ENCODE measurements around the gene BRSK2.
"Not testable (repeated sequence)": the region's sequence is repeated elsewhere in the genome, so short reads cannot be mapped to it uniquely, and the experiment has no call there.

The BRSK2 gene

DNA sequence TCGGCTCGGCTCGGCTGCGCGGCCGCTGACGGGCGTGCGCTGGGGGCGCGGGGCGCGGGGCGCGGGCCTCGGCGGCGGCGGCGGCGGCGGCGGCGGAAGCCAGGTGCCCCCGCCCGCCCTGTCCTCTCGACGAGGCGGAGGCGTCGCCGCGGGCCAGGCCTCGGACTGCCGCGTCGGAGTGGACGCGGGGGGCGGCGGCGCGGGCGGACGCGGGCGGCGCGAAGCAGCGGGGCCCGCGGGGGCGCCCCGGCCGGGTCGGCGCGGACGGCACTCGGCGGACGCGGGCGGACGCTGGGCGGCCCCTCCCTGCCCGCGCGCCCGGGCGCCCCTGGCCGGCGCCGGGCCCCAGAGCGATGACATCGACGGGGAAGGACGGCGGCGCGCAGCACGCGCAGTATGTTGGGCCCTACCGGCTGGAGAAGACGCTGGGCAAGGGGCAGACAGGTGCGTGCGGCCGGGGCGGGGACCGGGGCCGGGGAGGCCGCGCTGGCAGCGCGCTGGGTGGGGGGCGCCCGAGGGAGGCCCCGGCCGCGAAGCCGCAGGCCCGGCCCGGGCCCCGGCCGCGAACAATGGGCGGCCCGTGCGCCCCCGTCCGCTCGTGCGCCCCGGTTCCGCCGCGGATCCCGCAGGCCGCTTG, at the start of gene BRSK2:
Gene BRSK2 (plus strand): TSS at position 3 of the 637 bp plus-strand sequence. CDS start 351 bp downstream, at position 354.
- H3K4me3 ChIP-seq = peak within 1 kb of the TSS; percentile 63
- no peaks in the 10 kb centered on the region for H3K27me3 ChIP-seq (ENCODE audit: low read depth)
- peaks cover 11% of the 10 kb centered on the region; the same call in 1 of the 2 replicates for H3K4me1 ChIP-seq
- no peaks in the 10 kb centered on the region for H3K9me3 ChIP-seq
- H3K36me3 ChIP-seq (replicated peaks) = no peaks in the 10 kb centered on the region; the same call in 1 of the 2 replicates
- in situ Hi-C loops (cut with MboI; ENCODE audit: low sequenced_read_pairs) = loop anchor here (10.0 kb wide), 1 partner anchor 55 kb away; no protein-coding TSS in a partner anchor
- peak in 1 of 2 experiments; percentile 42 for DNase-seq (ENCODE audit: low spot score in 2 of 2)

DNA sequence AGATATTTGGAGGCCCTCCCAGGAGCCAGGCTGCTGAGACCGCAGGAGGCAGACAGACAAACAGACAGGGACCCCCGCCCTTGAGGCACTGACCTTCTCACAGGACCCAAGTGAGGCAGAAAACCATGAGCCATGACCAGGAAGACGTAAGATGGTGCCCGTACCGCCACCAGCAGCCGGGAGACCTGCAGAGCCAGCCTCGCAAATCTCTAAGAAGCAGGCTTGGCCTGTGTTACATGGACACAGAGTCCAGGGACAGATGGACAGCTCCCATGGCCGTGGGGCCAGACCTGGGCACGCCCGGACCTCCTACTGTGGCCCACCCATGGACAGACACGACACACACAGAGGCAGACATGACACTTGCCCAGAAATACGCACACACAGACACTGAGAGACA, 49.6 kb upstream of the BRSK2 start:
- DNase-seq (ENCODE audit: low spot score in 2 of 2) = no peak
- H3K27me3 ChIP-seq (ENCODE audit: low read depth) = no peaks in the 10 kb centered on the region
- in situ Hi-C loops (cut with MboI; ENCODE audit: low sequenced_read_pairs) = no loop called here

DNA sequence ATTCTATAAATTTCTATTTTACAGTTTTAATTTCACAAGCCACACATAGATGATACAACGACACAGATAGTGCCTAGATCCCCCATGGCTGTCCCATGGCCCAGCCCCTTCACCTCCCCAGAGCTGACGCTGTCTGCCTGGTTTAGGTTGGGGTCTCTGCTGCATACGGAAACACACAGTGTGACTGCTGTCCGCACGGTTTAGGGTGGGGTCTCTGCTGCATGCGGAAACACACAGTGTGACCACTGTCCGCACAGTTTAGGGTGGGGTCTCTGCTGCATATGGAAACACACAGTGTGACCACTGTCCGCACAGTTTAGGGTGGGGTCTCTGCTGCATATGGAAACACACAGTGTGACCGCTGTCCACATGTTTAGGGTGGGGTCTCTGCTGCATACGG, 48.5 kb upstream of the BRSK2 start:
- H3K4me1 ChIP-seq; H3K36me3 ChIP-seq (replicated peaks); H3K9me3 ChIP-seq; DNase-seq (ENCODE audit: low spot score in 2 of 2); in situ Hi-C loops (cut with MboI; ENCODE audit: low sequenced_read_pairs); H3K27me3 ChIP-seq (ENCODE audit: low read depth); H3K4me3 ChIP-seq: not testable (repeated sequence)

More for the DNA sequence above, 49.6 kb upstream of the BRSK2 start:
- Histone ChIP-seq H3K4me1 (peaks cover 6% of the 10 kb centered on the region), H3K9me3 (no peaks in the 10 kb centered on the region), H3K4me3 (no peak overlapping the region), H3K36me3 (replicated peaks) (no peaks in the 10 kb centered on the region)

DNA sequence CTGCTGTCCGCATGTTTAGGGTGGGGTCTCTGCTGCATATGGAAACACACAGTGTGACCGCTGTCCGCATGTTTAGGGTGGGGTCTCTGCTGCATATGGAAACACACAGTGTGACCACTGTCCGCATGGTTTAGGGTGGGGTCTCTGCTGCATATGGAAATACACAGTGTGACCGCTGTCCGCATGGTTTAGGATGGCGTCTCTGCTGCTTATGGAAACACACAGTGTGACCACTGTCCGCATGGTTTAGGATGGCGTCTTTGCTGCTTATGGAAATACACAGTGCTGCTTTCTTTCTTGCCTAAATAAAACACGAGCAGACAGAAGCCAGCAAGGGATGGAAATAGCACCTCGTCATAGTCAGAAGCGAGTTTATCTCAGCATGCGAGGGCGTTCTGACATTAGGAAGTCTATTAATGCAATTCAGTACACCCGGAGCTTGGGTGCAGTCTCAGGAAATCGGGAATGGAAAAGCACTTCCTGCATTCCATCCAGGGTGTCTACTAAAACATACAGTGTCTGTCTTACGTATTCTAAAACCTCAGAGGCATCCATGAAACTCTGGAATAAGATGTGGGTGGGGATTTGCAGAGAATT, 47.7 kb upstream of the BRSK2 start:
- no peaks in the 10 kb centered on the region for H3K9me3 ChIP-seq
- in situ Hi-C loops (cut with MboI; ENCODE audit: low sequenced_read_pairs) = no loop called here
- H3K27me3 ChIP-seq (ENCODE audit: low read depth) = no peaks in the 10 kb centered on the region
- no peaks in the 10 kb centered on the region for H3K4me1 ChIP-seq
- DNase-seq (ENCODE audit: low spot score in 2 of 2) = no peak
- no peaks in the 10 kb centered on the region for H3K36me3 ChIP-seq (replicated peaks)
- no peak overlapping the region for H3K4me3 ChIP-seq

DNA sequence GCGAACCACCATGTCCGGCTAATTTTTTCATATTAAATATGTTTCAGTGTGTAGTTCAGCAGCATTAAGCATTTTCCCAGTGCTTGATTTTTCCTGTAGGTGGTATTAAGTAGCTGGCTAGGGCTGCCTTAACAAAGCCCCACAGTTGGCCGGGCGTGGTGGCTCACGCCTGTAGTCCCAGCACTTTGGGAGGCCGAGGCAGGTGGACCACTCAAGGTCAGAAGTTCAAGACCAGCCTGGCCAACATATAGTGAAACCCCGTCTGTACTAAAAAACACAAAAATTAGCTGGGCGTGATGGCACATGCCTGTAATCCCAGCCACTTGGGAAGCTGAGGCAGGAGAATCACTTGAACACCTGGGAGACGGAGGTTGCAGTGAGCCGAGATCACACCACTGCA, 46.8 kb upstream of the BRSK2 start:
- Histone ChIP-seq H3K4me1 (no peaks in the 10 kb centered on the region), H3K27me3 (ENCODE audit: low read depth) (no peaks in the 10 kb centered on the region)
- in situ Hi-C loops (cut with MboI; ENCODE audit: low sequenced_read_pairs) = no loop called here

DNA sequence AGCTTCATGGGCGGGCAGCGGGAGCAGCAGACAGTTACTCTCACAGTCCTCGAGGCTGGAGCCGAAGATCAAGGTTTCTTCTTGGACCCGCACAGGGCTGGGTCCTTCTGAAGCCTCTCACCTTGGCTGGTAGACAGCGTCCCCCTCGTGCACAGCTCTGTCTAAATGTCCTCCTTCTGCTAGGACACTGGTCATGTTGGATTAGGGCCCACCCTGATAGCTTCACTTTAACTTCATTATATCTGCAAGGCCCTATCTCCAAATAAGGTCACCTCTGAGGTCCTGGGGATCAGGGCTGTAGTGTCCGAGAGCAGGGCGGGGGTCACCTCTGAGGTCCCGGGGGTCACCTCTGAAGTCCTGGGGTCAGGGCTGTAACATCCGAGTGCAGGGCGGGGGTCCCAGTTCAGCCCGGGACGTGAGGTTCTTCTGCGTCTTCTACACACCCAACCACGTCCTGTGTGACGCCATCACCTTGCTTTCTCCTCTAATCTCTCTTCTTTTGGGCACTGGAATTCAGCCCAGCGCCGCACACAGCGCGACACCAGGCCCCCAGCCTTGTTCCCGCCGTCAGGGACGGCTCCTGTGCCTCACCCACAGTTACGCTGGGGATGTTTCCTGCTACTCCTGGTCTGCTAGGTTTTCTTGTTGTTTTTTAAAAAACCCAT, 46.2 kb upstream of the BRSK2 start:
- Histone ChIP-seq H3K9me3 (no peaks in the 10 kb centered on the region), H3K4me3 (no peak overlapping the region), H3K4me1 (no peaks in the 10 kb centered on the region), H3K27me3 (ENCODE audit: low read depth) (no peaks in the 10 kb centered on the region), H3K36me3 (replicated peaks) (no peaks in the 10 kb centered on the region)
- no peak for DNase-seq (ENCODE audit: low spot score in 2 of 2)
- in situ Hi-C loops (cut with MboI; ENCODE audit: low sequenced_read_pairs) = no loop called here

More for the DNA sequence above, 46.8 kb upstream of the BRSK2 start:
- Histone ChIP-seq H3K9me3 (no peaks in the 10 kb centered on the region), H3K4me3 (no peak overlapping the region), H3K36me3 (replicated peaks) (no peaks in the 10 kb centered on the region)
- DNase-seq (ENCODE audit: low spot score in 2 of 2) = no peak

DNA sequence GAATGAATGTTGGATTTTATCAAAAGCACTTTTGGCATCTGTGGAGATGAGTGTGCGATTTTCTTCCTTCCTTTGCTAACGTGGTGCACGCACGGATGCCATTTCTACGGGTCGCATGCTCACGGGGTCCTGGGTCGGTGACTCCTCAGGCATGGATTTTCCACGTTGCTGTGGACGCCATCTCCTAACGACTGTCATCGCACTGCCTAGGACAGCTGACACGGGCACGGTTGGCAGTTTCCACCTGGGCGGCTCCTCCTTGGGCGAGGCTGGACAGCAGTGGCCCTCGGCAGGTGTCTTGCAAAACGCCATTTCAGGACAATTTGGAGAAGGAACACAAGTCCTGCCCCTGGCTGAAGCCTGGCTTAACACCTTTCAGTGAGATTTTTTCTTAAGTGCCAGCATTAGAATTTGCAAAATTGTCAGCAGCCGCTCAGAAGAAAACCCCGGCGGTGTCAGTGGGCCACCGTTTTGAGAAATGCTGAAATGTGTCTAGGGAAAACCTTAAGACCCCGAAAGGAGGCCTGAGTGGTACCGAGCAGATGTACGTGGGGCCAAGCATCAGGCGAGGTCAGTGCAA, 45.6 kb upstream of the BRSK2 start:
- Histone ChIP-seq H3K4me3 (no peak overlapping the region), H3K36me3 (replicated peaks) (no peaks in the 10 kb centered on the region), H3K27me3 (ENCODE audit: low read depth) (no peaks in the 10 kb centered on the region), H3K4me1 (no peaks in the 10 kb centered on the region), H3K9me3 (no peaks in the 10 kb centered on the region)
- DNase-seq (ENCODE audit: low spot score in 2 of 2) = no peak
- in situ Hi-C loops (cut with MboI; ENCODE audit: low sequenced_read_pairs) = no loop called here

DNA sequence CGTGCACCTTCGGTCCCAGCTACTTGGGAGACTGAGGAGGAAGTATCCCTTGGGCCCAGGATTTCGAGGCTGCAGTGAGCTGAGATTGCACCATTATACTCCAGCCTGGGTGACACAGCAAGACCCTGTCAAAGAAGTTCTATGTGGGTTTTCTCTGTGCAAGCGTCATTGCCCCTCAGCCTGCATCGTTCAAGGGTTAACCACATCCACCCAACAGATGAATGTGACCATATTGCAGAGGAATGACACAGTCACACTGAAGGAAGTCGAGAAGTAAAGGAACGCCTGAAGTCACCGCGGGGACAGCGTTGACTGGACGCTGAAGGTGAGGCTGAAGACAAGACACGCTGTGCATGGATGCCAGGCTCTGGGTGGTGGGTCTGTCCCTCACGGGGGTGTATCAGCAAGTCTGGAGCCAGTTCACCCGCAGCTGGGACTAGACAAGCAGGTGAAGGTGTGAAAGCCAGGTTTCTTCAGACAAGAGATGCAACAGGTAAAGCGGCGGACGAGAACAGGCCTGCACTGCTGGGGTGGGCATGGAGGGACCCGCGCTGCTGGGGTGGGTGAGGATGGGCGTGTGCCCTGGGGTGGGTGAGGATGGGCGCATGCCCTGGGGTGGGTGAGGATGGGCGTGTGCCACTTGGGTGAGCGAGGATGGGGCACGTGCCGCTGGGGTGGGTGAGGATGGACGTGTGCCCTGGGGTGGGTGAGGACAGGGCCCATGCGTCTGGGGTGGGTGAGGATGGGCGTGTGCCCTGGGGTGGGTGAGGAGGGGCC, 43.8 kb upstream of the BRSK2 start:
- in situ Hi-C loops (cut with MboI; ENCODE audit: low sequenced_read_pairs) = no loop called here
- Histone ChIP-seq H3K27me3 (ENCODE audit: low read depth) (no peaks in the 10 kb centered on the region), H3K4me3 (no peak overlapping the region), H3K9me3 (no peaks in the 10 kb centered on the region), H3K36me3 (replicated peaks) (no peaks in the 10 kb centered on the region), H3K4me1 (no peaks in the 10 kb centered on the region)
- no peak for DNase-seq (ENCODE audit: low spot score in 2 of 2)

DNA sequence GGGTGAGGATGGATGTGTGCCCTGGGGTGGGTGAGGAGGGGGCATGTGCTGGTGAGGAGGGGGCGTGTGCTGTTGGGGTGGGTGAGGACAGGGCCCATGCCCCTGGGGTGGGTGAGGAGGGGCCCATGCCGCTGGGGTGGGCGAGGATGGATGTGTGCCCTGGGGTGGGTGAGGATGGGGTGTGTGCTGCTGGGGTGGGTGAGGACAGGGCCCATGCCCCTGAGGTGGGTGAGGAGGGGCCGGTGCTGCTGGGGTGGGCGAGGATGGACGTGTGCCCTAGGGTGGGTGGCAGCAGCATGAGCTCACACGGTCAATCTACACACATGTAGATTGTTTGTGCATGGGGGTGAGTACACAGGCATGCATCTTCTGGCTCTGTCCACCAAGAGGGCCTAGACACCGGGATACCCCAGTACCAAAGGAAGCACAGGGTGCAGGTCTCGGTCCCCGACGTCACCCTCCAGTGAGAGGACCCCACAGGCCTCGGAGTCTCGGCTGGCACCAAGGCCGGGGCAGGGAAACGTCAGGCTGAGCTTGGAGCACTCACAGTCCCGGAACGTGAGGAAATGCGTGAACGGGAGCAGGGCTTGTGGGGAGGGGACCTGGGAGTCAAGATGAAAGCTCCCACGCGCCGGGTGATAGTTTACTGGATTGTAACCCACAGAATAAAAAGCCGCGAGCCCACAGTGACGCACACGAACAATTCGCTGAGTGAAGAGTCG, 42.9 kb upstream of the BRSK2 start:
- no peak for DNase-seq (ENCODE audit: low spot score in 2 of 2)
- no peaks in the 10 kb centered on the region for H3K36me3 ChIP-seq (replicated peaks)
- no peaks in the 10 kb centered on the region for H3K27me3 ChIP-seq (ENCODE audit: low read depth)
- H3K4me3 ChIP-seq = no peak overlapping the region
- H3K4me1 ChIP-seq = no peaks in the 10 kb centered on the region
- H3K9me3 ChIP-seq = no peaks in the 10 kb centered on the region
- in situ Hi-C loops (cut with MboI; ENCODE audit: low sequenced_read_pairs) = no loop called here

DNA sequence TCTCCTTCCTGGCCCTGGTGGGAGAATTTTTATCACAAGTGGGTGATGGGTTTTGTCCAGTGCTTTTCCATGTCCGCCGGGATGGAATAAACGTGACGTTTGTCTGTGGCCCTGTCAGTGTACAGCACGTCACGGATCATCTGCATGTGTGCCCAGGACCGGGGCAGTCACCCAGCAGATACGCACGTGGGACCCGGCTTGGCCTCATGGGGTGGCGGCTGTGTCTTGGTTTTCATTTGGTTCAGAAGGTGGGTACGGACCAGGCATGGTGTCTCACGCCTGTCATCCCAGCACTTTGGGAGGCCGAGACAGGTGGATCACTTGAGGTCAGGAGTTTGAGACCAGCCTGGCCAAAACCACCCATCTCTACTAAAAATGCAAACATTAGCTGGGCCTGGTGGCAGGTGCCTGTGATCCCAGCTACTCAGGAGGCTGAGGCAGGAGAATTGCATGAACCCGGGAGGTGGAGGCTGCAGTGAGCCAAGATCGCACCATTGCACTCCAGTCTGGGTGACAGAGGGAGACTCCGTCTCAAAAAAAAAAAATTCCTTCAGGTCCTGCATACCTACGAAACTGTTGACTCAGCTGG, 42.2 kb upstream of the BRSK2 start:
- H3K27me3 ChIP-seq (ENCODE audit: low read depth); H3K9me3 ChIP-seq; H3K4me1 ChIP-seq; H3K36me3 ChIP-seq (replicated peaks); H3K4me3 ChIP-seq; DNase-seq (ENCODE audit: low spot score in 2 of 2); in situ Hi-C loops (cut with MboI; ENCODE audit: low sequenced_read_pairs): not testable (repeated sequence)

DNA sequence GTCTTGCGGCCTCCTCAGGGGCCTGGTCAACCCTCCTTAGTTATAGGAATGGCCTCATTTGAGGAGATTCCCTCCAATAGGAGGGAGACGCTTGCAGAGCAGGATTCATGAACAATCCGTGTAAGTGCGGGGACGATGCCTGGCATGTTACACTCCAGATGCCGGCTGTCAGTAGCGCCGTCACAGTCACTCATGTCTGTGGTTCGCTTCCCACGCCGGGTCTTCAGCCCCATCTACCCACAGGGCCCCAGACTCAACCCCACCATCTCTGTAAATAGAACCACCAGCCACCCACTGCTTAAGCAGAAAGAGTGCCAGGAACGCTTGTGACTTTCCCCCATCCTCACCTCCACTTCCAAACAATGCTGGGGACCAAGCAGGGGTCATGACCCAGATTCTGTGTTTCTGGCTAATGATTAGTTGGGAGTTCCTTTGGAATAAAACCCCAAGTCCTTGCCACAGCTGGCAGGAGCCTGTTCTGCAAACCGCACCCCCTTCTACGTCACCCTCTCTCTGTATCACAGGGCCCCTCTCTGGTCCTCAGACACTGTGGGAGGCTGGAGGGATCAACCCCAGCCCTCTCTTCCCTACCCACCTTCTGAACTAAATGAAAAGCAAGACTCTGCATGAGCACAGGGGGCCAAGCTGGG, 41.5 kb upstream of the BRSK2 start:
- Histone ChIP-seq H3K27me3 (ENCODE audit: low read depth) (no peaks in the 10 kb centered on the region), H3K4me1 (no peaks in the 10 kb centered on the region), H3K4me3 (no peak overlapping the region), H3K36me3 (replicated peaks) (no peaks in the 10 kb centered on the region), H3K9me3 (no peaks in the 10 kb centered on the region)
- DNase-seq (ENCODE audit: low spot score in 2 of 2) = no peak
- in situ Hi-C loops (cut with MboI; ENCODE audit: low sequenced_read_pairs) = no loop called here

DNA sequence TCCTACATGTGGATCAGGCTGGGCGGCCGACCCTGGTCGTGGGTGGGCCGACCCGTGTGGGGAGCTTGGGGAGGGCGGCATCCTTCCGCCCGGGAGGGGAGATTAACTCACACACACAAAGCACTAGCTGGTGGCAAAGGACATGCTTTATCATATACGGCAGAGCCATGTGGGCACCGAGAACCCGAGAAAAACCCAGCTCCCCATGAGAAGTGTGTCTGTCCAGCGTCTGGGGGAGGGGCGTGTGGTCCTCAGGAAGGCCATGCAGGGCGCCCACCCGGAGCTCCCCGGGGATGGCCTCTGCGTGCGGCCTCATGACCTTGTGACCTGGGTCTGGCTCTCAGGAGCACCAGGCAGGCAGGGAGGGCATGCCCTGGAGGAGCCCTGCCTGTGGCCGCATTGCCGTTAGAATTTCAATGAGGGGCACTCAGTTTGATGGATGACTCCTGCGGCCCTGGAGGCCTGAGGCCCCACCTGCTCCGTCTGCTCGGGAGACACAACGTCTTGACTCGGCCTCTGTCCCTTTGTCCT, 40.9 kb upstream of the BRSK2 start:
- Histone ChIP-seq H3K9me3 (no peaks in the 10 kb centered on the region), H3K36me3 (replicated peaks) (no peaks in the 10 kb centered on the region), H3K4me1 (no peaks in the 10 kb centered on the region), H3K27me3 (ENCODE audit: low read depth) (no peaks in the 10 kb centered on the region), H3K4me3 (no peak overlapping the region)
- no peak for DNase-seq (ENCODE audit: low spot score in 2 of 2)
- in situ Hi-C loops (cut with MboI; ENCODE audit: low sequenced_read_pairs) = no loop called here
